HCT116 (cell line): Measurements from ENCODE around the gene RTF2. TPM values are rescaled to one million over a fixed set of nuclear protein-coding genes. Genes with fewer than 3 reads are reported as not detected.
"Not testable (repeated sequence)": the region's sequence is repeated elsewhere in the genome, so short reads cannot be mapped to it uniquely, and the experiment has no call there.

ENCODE experiments used
- ATAC-seq: fragments of 200-7000 bp; cut with Tn5 transposase; 2 replicates; pipeline ENCODE4 v1.9.1; 2020; ENCODE audit warnings: mild to moderate bottlenecking, moderate library complexity
- BruUV-seq: library from RNA; stranded (reverse); fragments of 400-500 nt; replicated peaks from 2 replicates; lab custom pipeline; 2021; lab: Mats Ljungman, UMichigan
- CTCF ChIA-PET: fragments of 300-600 bp; sonication (Branson Sonifier 250); formaldehyde crosslinking; loops from one replicate; lab custom pipeline; 2021; ENCODE audit warnings: antibody characterized with exemption; lab: Charles Lee
- POLR2A ChIA-PET: fragments of 300-600, 350-600 bp; sonication (Branson Sonifier 250); formaldehyde crosslinking; loops from one replicate; lab custom pipeline; 2021; ENCODE audit warnings: antibody characterized with exemption; lab: Charles Lee
- RAD21 ChIA-PET, 2 experiments: fragments of 300-600 bp; sonication (Branson Sonifier 250); formaldehyde crosslinking; loops; one replicate each; lab custom pipeline; 2023; ENCODE audit warnings: low total read pairs in 2 of 2; ENCODE audit not compliant: uncharacterized antibody in 2 of 2, unreplicated experiment in 2 of 2, low non-redundant PET in 1 of 2; lab: Charles Lee
- DNase-seq: peaks from one replicate; pipeline ENCODE4 v3.0.0-alpha.2; 2010; ENCODE audit warnings: low read depth, low spot score
- H2AFZ ChIP-seq: fragments of 200-600 bp; shearing (Covaris generic), sonication (generic); 2 replicates; pipeline ENCODE4 v1.6.1; 2017; ENCODE audit warnings: low read depth, mixed run types, mixed read lengths, antibody characterized with exemption, low read length; ENCODE audit not compliant: poor library complexity, severe bottlenecking
- H3K27ac ChIP-seq: 2 replicates; pipeline ENCODE4 v1.5.1; 2012; ENCODE audit warnings: low read depth, low read length
- H3K27me3 ChIP-seq: fragments of 200-600 bp; sonication (generic); 2 replicates; pipeline ENCODE4 v1.6.1; 2016; ENCODE audit warnings: mixed run types, low read length, mixed read lengths; ENCODE audit not compliant: insufficient read depth
- H3K36me3 ChIP-seq, 2 experiments: fragments of 200-500 bp in 1 of 2; fragments of 200-600 bp in 1 of 2; sonication (Bioruptor generic) in 1 of 2; sonication (generic) in 1 of 2; 2 replicates each; pipeline versions ENCODE4 v1.5.1 to v1.6.1; 2014 to 2016; ENCODE audit warnings: low read length in 2 of 2, inconsistent platforms in 1 of 2, mixed read lengths in 1 of 2, mixed run types in 1 of 2; ENCODE audit not compliant: insufficient read depth in 2 of 2, control insufficient read depth in 1 of 2
- H3K4me1 ChIP-seq, 2 experiments: fragments of 200-600 bp in 1 of 2; sonication (generic) in 1 of 2; 2 replicates each; pipeline versions ENCODE4 v1.5.1 to v1.6.1; 2012 to 2017; ENCODE audit warnings: low read length in 2 of 2, inconsistent platforms in 1 of 2, mild to moderate bottlenecking in 1 of 2, mixed read lengths in 1 of 2, mixed run types in 1 of 2, moderate library complexity in 1 of 2; ENCODE audit not compliant: insufficient read depth in 2 of 2, control insufficient read depth in 1 of 2
- H3K4me2 ChIP-seq: fragments of 200-600 bp; sonication (generic); 2 replicates; pipeline ENCODE4 v1.6.1; 2017; ENCODE audit warnings: mixed run types, low read length, mixed read lengths
- H3K4me3 ChIP-seq, 2 experiments: fragments of 200-600 bp in 1 of 2; sonication (generic) in 1 of 2; replicated peaks in 1 of 2; 2 replicates each; pipeline ENCODE4 v1.5.1; 2011 to 2016; ENCODE audit warnings: low read length in 2 of 2, control low read depth in 1 of 2, low read depth in 1 of 2, mild to moderate bottlenecking in 1 of 2, mixed read lengths in 1 of 2, mixed run types in 1 of 2
- H3K79me2 ChIP-seq: fragments of 200-600 bp; sonication (generic); 2 replicates; pipeline ENCODE4 v1.6.1; 2017; ENCODE audit warnings: mild to moderate bottlenecking, mixed run types, low read length, moderate library complexity, mixed read lengths; ENCODE audit not compliant: insufficient read depth
- H3K9ac ChIP-seq: fragments of 200-600 bp; sonication (generic); 2 replicates; pipeline ENCODE4 v1.6.1; 2016; ENCODE audit warnings: low read length, mixed read lengths
- H3K9me2 ChIP-seq: fragments of 200-600 bp; sonication (generic), shearing (Covaris generic); 2 replicates; pipeline ENCODE4 v1.6.1; 2017; ENCODE audit warnings: mixed run types, mild to moderate bottlenecking, moderate library complexity; ENCODE audit not compliant: insufficient read depth
- H3K9me3 ChIP-seq, 2 experiments: fragments of 200-500 bp in 1 of 2; fragments of 200-600 bp in 1 of 2; sonication (Bioruptor generic) in 1 of 2; sonication (generic) in 1 of 2; 2 replicates each; pipeline ENCODE4 v1.6.1; 2014 to 2017; ENCODE audit warnings: low read length in 2 of 2, mixed read lengths in 2 of 2, inconsistent platforms in 1 of 2, low read depth in 1 of 2, mild to moderate bottlenecking in 1 of 2, mixed run types in 1 of 2, moderate library complexity in 1 of 2; ENCODE audit not compliant: control insufficient read depth in 1 of 2, insufficient read depth in 1 of 2
- H4K20me1 ChIP-seq: fragments of 200-600 bp; sonication (generic), shearing (Covaris generic); 2 replicates; pipeline ENCODE4 v1.6.1; 2017; ENCODE audit warnings: mixed run types, mild to moderate bottlenecking, moderate library complexity; ENCODE audit not compliant: insufficient read depth
- EGR1 ChIP-seq: IDR thresholded peaks from 2 replicates; pipeline ENCODE4 v1.6.1; 2012; ENCODE audit warnings: low read depth
- EZH2 ChIP-seq: fragments of 200-600 bp; sonication (generic); IDR thresholded peaks from 2 replicates; pipeline ENCODE4 v1.6.1; 2017; ENCODE audit warnings: antibody characterized with exemption, mixed run types
- FOSL1 ChIP-seq: IDR thresholded peaks from 2 replicates; pipeline ENCODE4 v1.6.1; 2012; ENCODE audit warnings: low read depth
- TCF7L2 ChIP-seq: IDR thresholded peaks from 2 replicates; pipeline ENCODE4 v1.7.0; 2011; ENCODE audit warnings: borderline replicate concordance, inconsistent platforms; ENCODE audit not compliant: insufficient read depth, insufficient read length; ENCODE audit errors: extremely low read depth
- intact Hi-C: fragments of 100-400 bp; cut with micrococcal nuclease; formaldehyde crosslinking; loops from 2 replicates; pipeline ENCODE4 v1.10.0; 2022
- total RNA-seq: library from RNA; stranded (reverse); gene quantifications from one replicate; pipeline ENCODE4 v1.2.1, GENCODE V29; 2021; ENCODE audit not compliant: unreplicated experiment

Gene RTF2
- total RNA-seq, 1 experiment from 2014 or later = 73.8 TPM

- Histone ChIP-seq H3K9ac (no peak overlapping the region), H3K4me2 (no peak overlapping the region), H3K36me3 (peaks cover 18 to 20% of the 10 kb centered on the region in 2 experiments; a peak in 3 of 4 replicates), H3K79me2 (no peaks in the 10 kb centered on the region), H3K9me3 (peaks cover 0 to 7% of the 10 kb centered on the region in 2 experiments; a peak in 1 of 4 replicates)
- CTCF ChIA-PET = no interaction called here
- TF ChIP-seq TCF7L2 = no peak
- no peak for TF ChIP-seq FOSL1
- TF ChIP-seq EGR1 = no peak
- TF ChIP-seq EZH2 = no peak
- TF ChIP-seq, all 23 proteins: peak for 0
- ChIA-PET POLR2A (no interaction called here), RAD21 (no interaction called here)
- BruUV-seq = no TSS peak
- H3K27ac ChIP-seq = no peak overlapping the region
- H3K9me2 ChIP-seq = no peaks in the 10 kb centered on the region
- H4K20me1 ChIP-seq = no peaks in the 10 kb centered on the region
- no peak overlapping the region for H3K4me3 ChIP-seq
- no peak for ATAC-seq
- DNase-seq = no peak
- no peaks in the 10 kb centered on the region for H3K27me3 ChIP-seq
- intact Hi-C loops = no loop called here
- no peak overlapping the region for H2AFZ ChIP-seq
- H3K4me1 ChIP-seq = no peaks in the 10 kb centered on the region
Measured at GRCh38 chr20:56520180-56520579, 51.8 kb downstream of the RTF2 start.

GRCh38 chr20:56520746-56521354, 52.4 kb downstream of the RTF2 start:
- H3K4me2 ChIP-seq, ATAC-seq, RAD21 ChIA-PET, H3K27ac ChIP-seq, H3K4me3 ChIP-seq, H3K79me2 ChIP-seq, BruUV-seq, H3K27me3 ChIP-seq, H2AFZ ChIP-seq, H3K4me1 ChIP-seq, H3K9me2 ChIP-seq, intact Hi-C loops, DNase-seq, H3K9ac ChIP-seq, CTCF ChIA-PET, POLR2A ChIA-PET, H4K20me1 ChIP-seq, H3K9me3 ChIP-seq: not testable (repeated sequence)
- peaks cover 18 to 20% of the 10 kb centered on the region in 2 experiments; a peak in 3 of 4 replicates for H3K36me3 ChIP-seq
